Measurements from ENCODE around the gene PDZD4.

DNA sequence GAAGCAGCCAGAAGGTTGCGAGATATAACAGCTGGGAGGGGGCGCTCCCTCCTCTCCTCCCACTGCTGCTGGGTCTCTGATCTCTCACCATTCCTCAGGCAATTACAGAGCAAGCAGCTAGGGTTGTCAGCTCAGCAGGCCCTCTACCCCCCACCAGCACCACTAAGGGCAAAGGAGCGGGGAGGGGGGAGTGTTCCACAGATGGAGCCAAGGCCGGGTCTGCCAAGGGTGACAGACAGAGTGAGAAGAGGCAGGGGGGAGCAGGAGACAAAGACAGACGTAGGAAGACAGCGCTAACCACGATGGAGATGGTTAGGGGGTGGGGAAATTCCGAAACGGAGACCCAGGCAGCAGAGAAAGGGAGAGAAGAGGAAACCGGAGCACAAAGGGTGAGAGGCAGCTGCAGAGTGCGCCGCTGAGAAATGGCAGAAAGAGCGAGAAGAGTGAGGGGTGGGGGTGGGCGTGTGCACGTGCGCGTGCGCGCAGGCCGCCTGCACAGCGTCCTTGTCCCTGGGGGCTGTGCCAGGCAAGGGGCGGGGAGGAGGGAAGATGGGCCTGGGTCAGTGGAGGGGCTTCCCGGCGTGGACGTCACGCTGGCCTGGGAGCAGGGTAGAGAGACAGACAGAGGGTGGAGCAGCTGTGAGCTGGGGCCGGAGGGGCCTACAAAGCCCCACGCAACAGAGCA lies 48.8 kb upstream of the PDZD4 start:
- TF ChIP-seq CTCF (IDR thresholded peaks at IDR 0.05 in 8 of 11, conservative IDR thresholded peaks at IDR 0.05 in 3 of 11), result no peak
- no peak for TF ChIP-seq POLR2A (IDR thresholded peaks at IDR 0.05)
- no peak for TF ChIP-seq POLR2AphosphoS5 (IDR thresholded peaks at IDR 0.05)

Data from spleen (tissue), 7 donors.